ENCODE data around the gene TMSB15B.
"Not testable (repeated sequence)": the region's sequence is repeated elsewhere in the genome, so short reads cannot be mapped to it uniquely, and the experiment has no call there.

The TMSB15B gene

GRCh38 chrX:103962411-103963278 is at the start of gene TMSB15B:
TSS of gene TMSB15B (plus strand) at chrX:103962627.
- not testable (repeated sequence) for H3K4me3 ChIP-seq (ENCODE audit: control insufficient read depth, low read depth, low read length); DNase-seq (ENCODE audit: low read depth)

- TF ChIP-seq CTCF (conservative IDR thresholded peaks at IDR 0.05; ENCODE audit: control insufficient read depth, insufficient read depth, low read depth, low read length), result no peak
- H3K4me3 ChIP-seq (ENCODE audit: control insufficient read depth, low read depth, low read length), result no peak overlapping the region
- peak; percentile 7 for DNase-seq (ENCODE audit: low read depth)
Observed at GRCh38 chrX:103913356-103914020, 48.9 kb upstream of the TMSB15B start.

- DNase-seq (ENCODE audit: low read depth), result peak; percentile 61
Observed at GRCh38 chrX:103918050-103918449, 44.4 kb upstream of the TMSB15B start.

GRCh38 chrX:103918571-103919269 is 43.7 kb upstream of the TMSB15B start:
- DNase-seq (ENCODE audit: low read depth), result peak; percentile 42
- peak overlapping the region; percentile 53 for H3K4me3 ChIP-seq (ENCODE audit: control insufficient read depth, low read depth, low read length)
- TF ChIP-seq CTCF (conservative IDR thresholded peaks at IDR 0.05; ENCODE audit: control insufficient read depth, insufficient read depth, low read depth, low read length), result no peak

More at GRCh38 chrX:103918050-103918449, 44.4 kb upstream of the TMSB15B start:
- TF ChIP-seq CTCF (conservative IDR thresholded peaks at IDR 0.05; ENCODE audit: control insufficient read depth, insufficient read depth, low read depth, low read length), result peak; percentile 57
- peak overlapping the region; percentile 53 for H3K4me3 ChIP-seq (ENCODE audit: control insufficient read depth, low read depth, low read length)

GRCh38 chrX:103919270-103919637 is 43.2 kb upstream of the TMSB15B start:
- peak overlapping the region; percentile 53 for H3K4me3 ChIP-seq (ENCODE audit: control insufficient read depth, low read depth, low read length)
- peak; percentile 29 for TF ChIP-seq CTCF (conservative IDR thresholded peaks at IDR 0.05; ENCODE audit: control insufficient read depth, insufficient read depth, low read depth, low read length)
- DNase-seq (ENCODE audit: low read depth), result peak; percentile 49

GRCh38 chrX:103920515-103920914 is 41.9 kb upstream of the TMSB15B start:
- DNase-seq (ENCODE audit: low read depth); H3K4me3 ChIP-seq (ENCODE audit: control insufficient read depth, low read depth, low read length): not testable (repeated sequence)

- H3K4me3 ChIP-seq (ENCODE audit: control insufficient read depth, low read depth, low read length), result no peak overlapping the region
- no peak for DNase-seq (ENCODE audit: low read depth)
- no peak for TF ChIP-seq CTCF (conservative IDR thresholded peaks at IDR 0.05; ENCODE audit: control insufficient read depth, insufficient read depth, low read depth, low read length)
Observed at GRCh38 chrX:103927030-103927429, 35.4 kb upstream of the TMSB15B start.

Measured in fibroblast of mammary gland (primary cell).